Activated naive CD4-positive, alpha-beta T cell treated with anti-CD3 and anti-CD28 coated beads for 36 hours (primary cell): ENCODE results near the gene GPER1. TPM values are rescaled to one million over a fixed set of nuclear protein-coding genes. Genes with fewer than 3 reads are reported as not detected.

Experiments used
- CTCF ChIA-PET: fragments of 350-600 bp; sonication (Branson Sonifier 250); formaldehyde crosslinking; loops from one replicate; lab custom pipeline; 2021; ENCODE audit warnings: antibody characterized with exemption; lab: Charles Lee
- DNase-seq: peaks from one replicate; pipeline ENCODE4 v3.0.0-alpha.2; 2020
- H3K27ac Mint-ChIP-seq: one replicate; pipeline ENCODE4 v1.8.0; 2021; ENCODE audit warnings: mild to moderate bottlenecking, mixed read lengths
- H3K27me3 Mint-ChIP-seq: one replicate; pipeline ENCODE4 v1.8.0; 2021; ENCODE audit warnings: low read depth, mixed read lengths
- H3K36me3 Mint-ChIP-seq: one replicate; pipeline ENCODE4 v1.8.0; 2021; ENCODE audit warnings: low read depth, mixed read lengths
- H3K4me1 Mint-ChIP-seq: one replicate; pipeline ENCODE4 v1.8.0; 2021; ENCODE audit warnings: low read depth, mixed read lengths
- H3K4me3 Mint-ChIP-seq: one replicate; pipeline ENCODE4 v1.8.0; 2021; ENCODE audit warnings: mild to moderate bottlenecking, moderate library complexity, mixed read lengths
- H3K9me3 Mint-ChIP-seq: one replicate; pipeline ENCODE4 v1.8.0; 2021; ENCODE audit warnings: mixed read lengths
- intact Hi-C: fragments of 100-400 bp; cut with micrococcal nuclease; formaldehyde crosslinking; loops from one replicate; pipeline ENCODE4 v1.15.1; 2023
- total RNA-seq, 2 experiments: library from RNA; stranded (reverse); gene quantifications; one replicate each; pipeline ENCODE4 v1.2.3, GENCODE V29; 2021

Gene GPER1
- total RNA-seq, 2 experiments from 2014 or later: not detected

GRCh38 chr7:1095621-1096155 is 7.8 kb downstream of the GPER1 start:
- Mint-ChIP-seq H3K36me3 (peaks cover 6% of the 10 kb centered on the region), H3K9me3 (no peaks in the 10 kb centered on the region), H3K27me3 (no peaks in the 10 kb centered on the region), H3K4me3 (no peak overlapping the region), H3K4me1 (no peaks in the 10 kb centered on the region), H3K27ac (no peak overlapping the region)
- CTCF ChIA-PET: interaction anchor here (1.4 kb wide), 1 partner anchor 10 kb away, joined by 4 read pairs; no protein-coding TSS in a partner anchor
- no peak for DNase-seq
- intact Hi-C loops: no loop called here

- Mint-ChIP-seq H3K36me3 (peaks cover 6% of the 10 kb centered on the region), H3K9me3 (no peaks in the 10 kb centered on the region)
These were observed 8.5 kb downstream of the GPER1 start for GRCh38 chr7:1096156-1097119.

GRCh38 chr7:1097120-1097504 is 9.2 kb downstream of the GPER1 start:
- DNase-seq: no peak
- Mint-ChIP-seq H3K36me3 (peaks cover 6% of the 10 kb centered on the region), H3K4me3 (no peak overlapping the region), H3K4me1 (no peaks in the 10 kb centered on the region), H3K27ac (no peak overlapping the region), H3K27me3 (no peaks in the 10 kb centered on the region), H3K9me3 (no peaks in the 10 kb centered on the region)
- intact Hi-C loops: no loop called here
- CTCF ChIA-PET: no interaction called here

More at GRCh38 chr7:1096156-1097119, 8.5 kb downstream of the GPER1 start:
- Mint-ChIP-seq H3K4me3 (no peak overlapping the region), H3K27me3 (no peaks in the 10 kb centered on the region), H3K4me1 (no peaks in the 10 kb centered on the region), H3K27ac (no peak overlapping the region)
- intact Hi-C loops: no loop called here
- CTCF ChIA-PET: no interaction called here
- no peak for DNase-seq

- H3K27ac Mint-ChIP-seq: no peak overlapping the region
- H3K4me3 Mint-ChIP-seq: no peak overlapping the region
- no peak for DNase-seq
- no peaks in the 10 kb centered on the region for H3K9me3 Mint-ChIP-seq
- H3K36me3 Mint-ChIP-seq: peaks cover 6% of the 10 kb centered on the region
- H3K27me3 Mint-ChIP-seq: no peaks in the 10 kb centered on the region
- intact Hi-C loops: no loop called here
- H3K4me1 Mint-ChIP-seq: peaks cover 5% of the 10 kb centered on the region
- CTCF ChIA-PET: no interaction called here
These were observed 10.6 kb downstream of the GPER1 start for GRCh38 chr7:1098243-1099153.

- Mint-ChIP-seq H3K9me3 (no peaks in the 10 kb centered on the region), H3K4me3 (no peak overlapping the region), H3K36me3 (peaks cover 6% of the 10 kb centered on the region), H3K27ac (no peak overlapping the region), H3K4me1 (peaks cover 7% of the 10 kb centered on the region), H3K27me3 (no peaks in the 10 kb centered on the region)
- intact Hi-C loops: no loop called here
- CTCF ChIA-PET: no interaction called here
- no peak for DNase-seq
These were observed 11.2 kb downstream of the GPER1 start for GRCh38 chr7:1099154-1099542.

GRCh38 chr7:1099637-1100036 is 11.7 kb downstream of the GPER1 start:
- Mint-ChIP-seq H3K27me3 (no peaks in the 10 kb centered on the region), H3K36me3 (peaks cover 6% of the 10 kb centered on the region), H3K4me3 (no peak overlapping the region), H3K27ac (no peak overlapping the region), H3K4me1 (peaks cover 11% of the 10 kb centered on the region), H3K9me3 (no peaks in the 10 kb centered on the region)
- DNase-seq: no peak
- CTCF ChIA-PET: no interaction called here
- intact Hi-C loops: no loop called here

- peaks cover 19% of the 10 kb centered on the region for H3K4me1 Mint-ChIP-seq
These were observed 12.5 kb downstream of the GPER1 start for GRCh38 chr7:1100386-1100785.

GRCh38 chr7:1100834-1101562 is 13.1 kb downstream of the GPER1 start:
- CTCF ChIA-PET: interaction anchor here (0.5 kb wide), 1 partner anchor 76 kb away, joined by 3 read pairs; no protein-coding TSS in a partner anchor
- Mint-ChIP-seq H3K4me1 (peaks cover 22% of the 10 kb centered on the region), H3K27ac (no peak overlapping the region), H3K36me3 (peaks cover 6% of the 10 kb centered on the region), H3K9me3 (no peaks in the 10 kb centered on the region), H3K27me3 (no peaks in the 10 kb centered on the region), H3K4me3 (no peak overlapping the region)
- intact Hi-C loops: no loop called here
- DNase-seq: no peak

More at GRCh38 chr7:1100386-1100785, 12.5 kb downstream of the GPER1 start:
- H3K27me3 Mint-ChIP-seq: no peaks in the 10 kb centered on the region
- no peaks in the 10 kb centered on the region for H3K9me3 Mint-ChIP-seq
- intact Hi-C loops: no loop called here
- H3K4me3 Mint-ChIP-seq: no peak overlapping the region
- CTCF ChIA-PET: no interaction called here
- H3K36me3 Mint-ChIP-seq: peaks cover 6% of the 10 kb centered on the region
- no peak for DNase-seq
- no peak overlapping the region for H3K27ac Mint-ChIP-seq

GRCh38 chr7:1101563-1102431 is 13.9 kb downstream of the GPER1 start:
- Mint-ChIP-seq H3K27me3 (no peaks in the 10 kb centered on the region), H3K36me3 (peaks cover 6% of the 10 kb centered on the region), H3K4me3 (no peak overlapping the region), H3K9me3 (no peaks in the 10 kb centered on the region), H3K4me1 (peaks cover 22% of the 10 kb centered on the region), H3K27ac (no peak overlapping the region)
- intact Hi-C loops: no loop called here
- CTCF ChIA-PET: interaction anchor here (0.5 to 0.9 kb wide), 2 partner anchors 75 to 109 kb away, joined by 3 read pairs; no protein-coding TSS in a partner anchor
- no peak for DNase-seq

GRCh38 chr7:1103009-1103788 is 15.3 kb downstream of the GPER1 start:
- H3K27ac Mint-ChIP-seq: no peak overlapping the region
- H3K27me3 Mint-ChIP-seq: no peaks in the 10 kb centered on the region

More at GRCh38 chr7:1103009-1103788, 15.3 kb downstream of the GPER1 start:
- Mint-ChIP-seq H3K4me1 (peaks cover 22% of the 10 kb centered on the region), H3K36me3 (peaks cover 1% of the 10 kb centered on the region), H3K4me3 (no peak overlapping the region), H3K9me3 (no peaks in the 10 kb centered on the region)
- CTCF ChIA-PET: no interaction called here
- intact Hi-C loops: no loop called here
- DNase-seq: peak; percentile 11
